ENCODE measurements around the gene DAB2. TPM values are rescaled to one million over a fixed set of nuclear protein-coding genes. Genes with fewer than 3 reads are reported as not detected.

The DAB2 gene
- total RNA-seq, 1 experiment from 2014 or later = 30.1 TPM

DNA sequence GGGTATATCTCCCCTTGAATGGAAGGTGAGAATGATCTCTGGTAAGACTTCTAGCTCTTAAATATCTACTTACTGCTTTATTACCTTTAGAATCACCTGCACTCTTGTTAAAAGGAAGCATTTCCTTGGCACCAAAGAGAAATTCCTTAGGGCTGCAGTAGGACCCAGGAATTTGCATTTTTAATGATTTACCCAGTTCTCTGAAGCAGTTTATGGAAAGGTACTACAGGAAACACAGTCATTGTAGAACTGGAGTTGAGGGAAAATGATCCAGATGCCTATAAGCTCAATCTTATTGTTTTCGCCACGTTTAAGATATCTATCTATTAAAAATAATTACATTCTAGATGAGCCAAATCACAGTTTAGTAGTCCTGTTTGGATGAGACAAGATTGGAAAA lies 51.0 kb downstream of the DAB2 start:
- Histone ChIP-seq H3K4me3 (ENCODE audit: low read depth, low read length, poor library complexity, severe bottlenecking) (no peak overlapping the region), H3K27ac (ENCODE audit: low read depth, low read length, poor library complexity, severe bottlenecking) (no peak overlapping the region), H3K4me1 (ENCODE audit: insufficient read depth, low read length, poor library complexity, severe bottlenecking) (no peaks in the 10 kb centered on the region), H3K36me3 (ENCODE audit: insufficient read depth, low read length, poor library complexity, severe bottlenecking) (no peaks in the 10 kb centered on the region), H3K9me3 (ENCODE audit: low read depth, low read length, poor library complexity, severe bottlenecking) (no peaks in the 10 kb centered on the region), H3K27me3 (replicated peaks; ENCODE audit: insufficient read depth, low read depth, low read length, poor library complexity) (no peaks in the 10 kb centered on the region)
- CTCF ChIA-PET = no interaction called here
- POLR2A ChIA-PET (ENCODE audit: low non-redundant PET) = no interaction called here
- intact Hi-C loops (cut with micrococcal nuclease; ENCODE audit: unreplicated experiment) = loop anchor here (5.0 kb wide), 1 partner anchor 156 kb away; the partner anchor contains the start of gene FYB1
- BruUV-seq (replicated peaks) = no TSS peak
- DNase-seq (ENCODE audit: low spot score) = no peak
- TF ChIP-seq EZH2 (IDR thresholded peaks at IDR 0.05; ENCODE audit: borderline replicate concordance, low read depth, low read length, poor library complexity, severe bottlenecking) = no peak
- TF ChIP-seq CTCF (conservative IDR thresholded peaks at IDR 0.05; ENCODE audit: low read depth, low read length) = no peak

- no TSS peak for BruUV-seq (replicated peaks)
Observed at GRCh38 chr5:39371367-39371635, 53.5 kb downstream of the DAB2 start.

GRCh38 chr5:39370555-39371366 lies 54.0 kb downstream of the DAB2 start:
- TF ChIP-seq CTCF (conservative IDR thresholded peaks at IDR 0.05; ENCODE audit: low read depth, low read length) (no peak), EZH2 (IDR thresholded peaks at IDR 0.05; ENCODE audit: borderline replicate concordance, low read depth, low read length, poor library complexity, severe bottlenecking) (no peak)
- H3K4me1 ChIP-seq (ENCODE audit: insufficient read depth, low read length, poor library complexity, severe bottlenecking) = no peaks in the 10 kb centered on the region
- intact Hi-C loops (cut with micrococcal nuclease; ENCODE audit: unreplicated experiment) = loop anchor here (5.0 kb wide), 1 partner anchor 153 kb away; the partner anchor contains the start of gene FYB1
- no peak for DNase-seq (ENCODE audit: low spot score)
- CTCF ChIA-PET = no interaction called here
- H3K27ac ChIP-seq (ENCODE audit: low read depth, low read length, poor library complexity, severe bottlenecking) = no peak overlapping the region
- POLR2A ChIA-PET (ENCODE audit: low non-redundant PET) = interaction anchor here (0.6 kb wide), 1 partner anchor 269 kb away, joined by 12 read pairs; no protein-coding TSS in a partner anchor
- no peaks in the 10 kb centered on the region for H3K9me3 ChIP-seq (ENCODE audit: low read depth, low read length, poor library complexity, severe bottlenecking)
- H3K36me3 ChIP-seq (ENCODE audit: insufficient read depth, low read length, poor library complexity, severe bottlenecking) = no peaks in the 10 kb centered on the region
- no peak overlapping the region for H3K4me3 ChIP-seq (ENCODE audit: low read depth, low read length, poor library complexity, severe bottlenecking)
- H3K27me3 ChIP-seq (replicated peaks; ENCODE audit: insufficient read depth, low read depth, low read length, poor library complexity) = no peaks in the 10 kb centered on the region
- no TSS peak for BruUV-seq (replicated peaks)

More at GRCh38 chr5:39371367-39371635, 53.5 kb downstream of the DAB2 start:
- Histone ChIP-seq H3K36me3 (ENCODE audit: insufficient read depth, low read length, poor library complexity, severe bottlenecking) (no peaks in the 10 kb centered on the region), H3K27ac (ENCODE audit: low read depth, low read length, poor library complexity, severe bottlenecking) (no peak overlapping the region), H3K27me3 (replicated peaks; ENCODE audit: insufficient read depth, low read depth, low read length, poor library complexity) (no peaks in the 10 kb centered on the region), H3K4me3 (ENCODE audit: low read depth, low read length, poor library complexity, severe bottlenecking) (no peak overlapping the region), H3K4me1 (ENCODE audit: insufficient read depth, low read length, poor library complexity, severe bottlenecking) (no peaks in the 10 kb centered on the region), H3K9me3 (ENCODE audit: low read depth, low read length, poor library complexity, severe bottlenecking) (no peaks in the 10 kb centered on the region)
- CTCF ChIA-PET = no interaction called here
- POLR2A ChIA-PET (ENCODE audit: low non-redundant PET) = no interaction called here
- TF ChIP-seq CTCF (conservative IDR thresholded peaks at IDR 0.05; ENCODE audit: low read depth, low read length) (no peak), EZH2 (IDR thresholded peaks at IDR 0.05; ENCODE audit: borderline replicate concordance, low read depth, low read length, poor library complexity, severe bottlenecking) (no peak)
- DNase-seq (ENCODE audit: low spot score) = no peak
- intact Hi-C loops (cut with micrococcal nuclease; ENCODE audit: unreplicated experiment) = loop anchor here (5.0 kb wide), 1 partner anchor 154 kb away; the partner anchor contains the start of gene FYB1
